ENCODE measurements around the gene CDIP1. TPM values are rescaled to one million over a fixed set of nuclear protein-coding genes. Genes with fewer than 3 reads are reported as not detected.

CDIP1 gene
- total and polyA plus RNA-seq, 4 donors, result 11.3 to 25.2 (median 12.8) TPM

DNA sequence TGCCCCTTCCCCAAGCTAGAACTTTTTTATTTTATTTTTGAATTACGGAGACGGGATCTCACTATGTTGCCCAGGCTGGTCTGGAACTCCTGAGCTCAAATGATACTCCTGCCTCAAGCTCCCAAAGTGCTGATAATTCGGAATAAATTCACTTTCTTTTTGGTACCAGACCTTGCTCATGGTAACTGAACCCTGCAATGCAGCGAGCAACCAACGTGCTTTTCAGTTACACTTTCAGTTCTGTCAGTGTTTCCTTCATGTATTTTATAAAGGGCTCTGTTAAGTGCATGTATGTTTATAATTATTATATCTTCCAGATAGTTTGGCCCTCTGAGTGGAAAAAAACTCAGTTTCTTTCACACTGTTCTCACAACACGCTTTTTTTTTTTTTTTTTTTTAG lies 31.5 kb upstream of the CDIP1 start:
- H3K27ac ChIP-seq (ENCODE audit: low read depth in 1 of 2, low read length in 1 of 2), result no peak overlapping the region
- no peaks in the 10 kb centered on the region for H3K9me3 ChIP-seq (ENCODE audit: control insufficient read depth in 4 of 4, insufficient read depth in 3 of 4, low read length in 3 of 4)
- DNase-seq, result no peak
- no peak overlapping the region for H3K9ac ChIP-seq (ENCODE audit: insufficient read depth in 1 of 2, low read length in 2 of 2)
- peaks cover 0 to 11% (median 3%) of the 10 kb centered on the region in 5 donors for H3K4me1 ChIP-seq (ENCODE audit: control insufficient read depth in 5 of 5, insufficient read depth in 5 of 5, low read length in 5 of 5)
- H3K4me3 ChIP-seq, result no peak overlapping the region
- WGBS, 2 donors, result 80 to 90% methylated on average over 6 of the region's 6 CpGs
- H3K36me3 ChIP-seq (ENCODE audit: control insufficient read depth in 4 of 4, insufficient read depth in 4 of 4, low read length in 4 of 4), result no peaks in the 10 kb centered on the region
- no peak for ATAC-seq (ENCODE audit: insufficient read depth, low FRiP score)
- H3K27me3 ChIP-seq (ENCODE audit: control insufficient read depth in 3 of 3, insufficient read depth in 3 of 3, low read length in 2 of 3), result no peaks in the 10 kb centered on the region
- no peak for TF ChIP-seq CTCF (IDR thresholded peaks at IDR 0.05; ENCODE audit: control extremely low read depth, extremely low read depth)

- no peaks in the 10 kb centered on the region for H3K27me3 ChIP-seq (ENCODE audit: control insufficient read depth in 3 of 3, insufficient read depth in 3 of 3, low read length in 2 of 3)
- H3K4me3 ChIP-seq, result no peak overlapping the region
- DNase-seq (no peak), ATAC-seq (ENCODE audit: insufficient read depth, low FRiP score) (no peak)
- H3K9me3 ChIP-seq (ENCODE audit: control insufficient read depth in 4 of 4, insufficient read depth in 3 of 4, low read length in 3 of 4), result no peaks in the 10 kb centered on the region
- no peak overlapping the region for H3K27ac ChIP-seq (ENCODE audit: low read depth in 1 of 2, low read length in 1 of 2)
- peaks cover 0 to 5% (median 0%) of the 10 kb centered on the region in 5 donors for H3K4me1 ChIP-seq (ENCODE audit: control insufficient read depth in 5 of 5, insufficient read depth in 5 of 5, low read length in 5 of 5)
- no peaks in the 10 kb centered on the region for H3K36me3 ChIP-seq (ENCODE audit: control insufficient read depth in 4 of 4, insufficient read depth in 4 of 4, low read length in 4 of 4)
- TF ChIP-seq CTCF (IDR thresholded peaks at IDR 0.05; ENCODE audit: control extremely low read depth, extremely low read depth), result no peak
- 83 to 91% methylated on average over 3 of the region's 3 CpGs for WGBS, 2 donors
- no peak overlapping the region for H3K9ac ChIP-seq (ENCODE audit: insufficient read depth in 1 of 2, low read length in 2 of 2)
These were observed 27.6 kb upstream of the CDIP1 start for GRCh38 chr16:4566144-4566543.

GRCh38 chr16:4564661-4565267 lies 26.2 kb upstream of the CDIP1 start:
- Histone ChIP-seq H3K36me3 (ENCODE audit: control insufficient read depth in 4 of 4, insufficient read depth in 4 of 4, low read length in 4 of 4) (no peaks in the 10 kb centered on the region), H3K4me3 (no peak overlapping the region), H3K9ac (ENCODE audit: insufficient read depth in 1 of 2, low read length in 2 of 2) (no peak overlapping the region), H3K27me3 (ENCODE audit: control insufficient read depth in 3 of 3, insufficient read depth in 3 of 3, low read length in 2 of 3) (no peaks in the 10 kb centered on the region), H3K9me3 (ENCODE audit: control insufficient read depth in 4 of 4, insufficient read depth in 3 of 4, low read length in 3 of 4) (no peaks in the 10 kb centered on the region), H3K4me1 (ENCODE audit: control insufficient read depth in 5 of 5, insufficient read depth in 5 of 5, low read length in 5 of 5) (peaks cover 0 to 5% (median 0%) of the 10 kb centered on the region in 5 donors), H3K27ac (ENCODE audit: low read depth in 1 of 2, low read length in 1 of 2) (no peak overlapping the region)
- WGBS, 2 donors, result 70 to 83% methylated on average over 18 of the region's 18 CpGs
- DNase-seq (peak; percentile 22 to 58 (median 41)), ATAC-seq (ENCODE audit: insufficient read depth, low FRiP score) (no peak)
- no peak for TF ChIP-seq CTCF (IDR thresholded peaks at IDR 0.05; ENCODE audit: control extremely low read depth, extremely low read depth)

DNA sequence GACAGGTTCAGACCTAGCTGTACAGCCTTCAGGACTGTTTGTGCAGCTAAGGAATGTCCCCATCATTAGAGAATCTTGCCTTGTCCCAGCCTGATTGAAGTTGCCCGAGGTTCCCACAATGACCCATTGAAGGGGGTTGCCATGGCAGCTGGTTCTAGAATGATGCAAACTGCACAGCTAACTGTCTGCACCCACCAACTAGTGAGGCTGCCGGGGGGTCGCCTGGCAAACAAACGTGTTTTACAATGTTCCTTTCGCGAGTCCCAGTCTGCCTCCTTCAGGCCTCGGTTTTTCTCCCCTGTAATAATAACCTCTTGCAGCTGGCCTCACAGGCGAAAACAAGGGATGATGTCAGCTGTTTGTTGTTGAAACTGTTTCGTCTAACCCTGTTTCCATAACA lies 23.0 kb upstream of the CDIP1 start:
- H3K4me1 ChIP-seq (ENCODE audit: control insufficient read depth in 5 of 5, insufficient read depth in 5 of 5, low read length in 5 of 5), result peaks cover 0 to 5% (median 0%) of the 10 kb centered on the region in 5 donors
- H3K27ac ChIP-seq (ENCODE audit: low read depth in 1 of 2, low read length in 1 of 2), result no peak overlapping the region
- no peaks in the 10 kb centered on the region for H3K9me3 ChIP-seq (ENCODE audit: control insufficient read depth in 4 of 4, insufficient read depth in 3 of 4, low read length in 3 of 4)
- no peak for TF ChIP-seq CTCF (IDR thresholded peaks at IDR 0.05; ENCODE audit: control extremely low read depth, extremely low read depth)
- WGBS, 2 donors, result 71 to 79% methylated on average over 9 of the region's 9 CpGs
- H3K27me3 ChIP-seq (ENCODE audit: control insufficient read depth in 3 of 3, insufficient read depth in 3 of 3, low read length in 2 of 3), result no peaks in the 10 kb centered on the region
- no peak overlapping the region for H3K4me3 ChIP-seq
- H3K36me3 ChIP-seq (ENCODE audit: control insufficient read depth in 4 of 4, insufficient read depth in 4 of 4, low read length in 4 of 4), result no peaks in the 10 kb centered on the region
- ATAC-seq (ENCODE audit: insufficient read depth, low FRiP score) (no peak), DNase-seq (peak in 2 of 3 donors; percentile 33 to 35)
- H3K9ac ChIP-seq (ENCODE audit: insufficient read depth in 1 of 2, low read length in 2 of 2), result no peak overlapping the region
